HCT116 (cell line): ENCODE data around the gene RXFP2. TPM values are rescaled to one million over a fixed set of nuclear protein-coding genes. Genes with fewer than 3 reads are reported as not detected.

Experiments
- ATAC-seq: fragments of 200-7000 bp; cut with Tn5 transposase; 2 replicates; pipeline ENCODE4 v1.9.1; 2020; ENCODE audit warnings: mild to moderate bottlenecking, moderate library complexity
- BruUV-seq: library from RNA; stranded (reverse); fragments of 400-500 nt; replicated peaks from 2 replicates; lab custom pipeline; 2021; lab: Mats Ljungman, UMichigan
- CTCF ChIA-PET: fragments of 300-600 bp; sonication (Branson Sonifier 250); formaldehyde crosslinking; loops from one replicate; lab custom pipeline; 2021; ENCODE audit warnings: antibody characterized with exemption; lab: Charles Lee
- POLR2A ChIA-PET: fragments of 300-600, 350-600 bp; sonication (Branson Sonifier 250); formaldehyde crosslinking; loops from one replicate; lab custom pipeline; 2021; ENCODE audit warnings: antibody characterized with exemption; lab: Charles Lee
- RAD21 ChIA-PET, 2 experiments: fragments of 300-600 bp; sonication (Branson Sonifier 250); formaldehyde crosslinking; loops; one replicate each; lab custom pipeline; 2023; ENCODE audit warnings: low total read pairs in 2 of 2; ENCODE audit not compliant: uncharacterized antibody in 2 of 2, unreplicated experiment in 2 of 2, low non-redundant PET in 1 of 2; lab: Charles Lee
- DNase-seq: peaks from one replicate; pipeline ENCODE4 v3.0.0-alpha.2; 2010; ENCODE audit warnings: low read depth, low spot score
- H2AFZ ChIP-seq: fragments of 200-600 bp; shearing (Covaris generic), sonication (generic); 2 replicates; pipeline ENCODE4 v1.6.1; 2017; ENCODE audit warnings: low read depth, mixed run types, mixed read lengths, antibody characterized with exemption, low read length; ENCODE audit not compliant: poor library complexity, severe bottlenecking
- H3K27ac ChIP-seq: 2 replicates; pipeline ENCODE4 v1.5.1; 2012; ENCODE audit warnings: low read depth, low read length
- H3K27me3 ChIP-seq: fragments of 200-600 bp; sonication (generic); 2 replicates; pipeline ENCODE4 v1.6.1; 2016; ENCODE audit warnings: mixed run types, low read length, mixed read lengths; ENCODE audit not compliant: insufficient read depth
- H3K36me3 ChIP-seq, 2 experiments: fragments of 200-500 bp in 1 of 2; fragments of 200-600 bp in 1 of 2; sonication (Bioruptor generic) in 1 of 2; sonication (generic) in 1 of 2; 2 replicates each; pipeline versions ENCODE4 v1.5.1 to v1.6.1; 2014 to 2016; ENCODE audit warnings: low read length in 2 of 2, inconsistent platforms in 1 of 2, mixed read lengths in 1 of 2, mixed run types in 1 of 2; ENCODE audit not compliant: insufficient read depth in 2 of 2, control insufficient read depth in 1 of 2
- H3K4me1 ChIP-seq, 2 experiments: fragments of 200-600 bp in 1 of 2; sonication (generic) in 1 of 2; 2 replicates each; pipeline versions ENCODE4 v1.5.1 to v1.6.1; 2012 to 2017; ENCODE audit warnings: low read length in 2 of 2, inconsistent platforms in 1 of 2, mild to moderate bottlenecking in 1 of 2, mixed read lengths in 1 of 2, mixed run types in 1 of 2, moderate library complexity in 1 of 2; ENCODE audit not compliant: insufficient read depth in 2 of 2, control insufficient read depth in 1 of 2
- H3K4me2 ChIP-seq: fragments of 200-600 bp; sonication (generic); 2 replicates; pipeline ENCODE4 v1.6.1; 2017; ENCODE audit warnings: mixed run types, low read length, mixed read lengths
- H3K4me3 ChIP-seq, 2 experiments: fragments of 200-600 bp in 1 of 2; sonication (generic) in 1 of 2; replicated peaks in 1 of 2; 2 replicates each; pipeline ENCODE4 v1.5.1; 2011 to 2016; ENCODE audit warnings: low read length in 2 of 2, control low read depth in 1 of 2, low read depth in 1 of 2, mild to moderate bottlenecking in 1 of 2, mixed read lengths in 1 of 2, mixed run types in 1 of 2
- H3K79me2 ChIP-seq: fragments of 200-600 bp; sonication (generic); 2 replicates; pipeline ENCODE4 v1.6.1; 2017; ENCODE audit warnings: mild to moderate bottlenecking, mixed run types, low read length, moderate library complexity, mixed read lengths; ENCODE audit not compliant: insufficient read depth
- H3K9ac ChIP-seq: fragments of 200-600 bp; sonication (generic); 2 replicates; pipeline ENCODE4 v1.6.1; 2016; ENCODE audit warnings: low read length, mixed read lengths
- H3K9me2 ChIP-seq: fragments of 200-600 bp; sonication (generic), shearing (Covaris generic); 2 replicates; pipeline ENCODE4 v1.6.1; 2017; ENCODE audit warnings: mixed run types, mild to moderate bottlenecking, moderate library complexity; ENCODE audit not compliant: insufficient read depth
- H3K9me3 ChIP-seq, 2 experiments: fragments of 200-500 bp in 1 of 2; fragments of 200-600 bp in 1 of 2; sonication (Bioruptor generic) in 1 of 2; sonication (generic) in 1 of 2; 2 replicates each; pipeline ENCODE4 v1.6.1; 2014 to 2017; ENCODE audit warnings: low read length in 2 of 2, mixed read lengths in 2 of 2, inconsistent platforms in 1 of 2, low read depth in 1 of 2, mild to moderate bottlenecking in 1 of 2, mixed run types in 1 of 2, moderate library complexity in 1 of 2; ENCODE audit not compliant: control insufficient read depth in 1 of 2, insufficient read depth in 1 of 2
- H4K20me1 ChIP-seq: fragments of 200-600 bp; sonication (generic), shearing (Covaris generic); 2 replicates; pipeline ENCODE4 v1.6.1; 2017; ENCODE audit warnings: mixed run types, mild to moderate bottlenecking, moderate library complexity; ENCODE audit not compliant: insufficient read depth
- CBX3 ChIP-seq: IDR thresholded peaks from 2 replicates; pipeline ENCODE4 v1.6.1; 2012; ENCODE audit warnings: low read depth
- CEBPB ChIP-seq: IDR thresholded peaks from 2 replicates; pipeline ENCODE4 v1.6.1; 2012; ENCODE audit warnings: low read depth
- ELF1 ChIP-seq: IDR thresholded peaks from 2 replicates; pipeline ENCODE4 v1.6.1; 2012; ENCODE audit warnings: low read depth, borderline replicate concordance
- EZH2 ChIP-seq: fragments of 200-600 bp; sonication (generic); IDR thresholded peaks from 2 replicates; pipeline ENCODE4 v1.6.1; 2017; ENCODE audit warnings: antibody characterized with exemption, mixed run types
- EZH2phosphoT487 ChIP-seq: fragments of 200-600 bp; IDR thresholded peaks from 2 replicates; pipeline ENCODE4 v1.6.1; 2018; ENCODE audit warnings: antibody characterized with exemption, borderline replicate concordance
- FOSL1 ChIP-seq: IDR thresholded peaks from 2 replicates; pipeline ENCODE4 v1.6.1; 2012; ENCODE audit warnings: low read depth
- JUND ChIP-seq: IDR thresholded peaks from 2 replicates; pipeline ENCODE4 v1.6.1; 2012
- POLR2A ChIP-seq: IDR thresholded peaks from 2 replicates; pipeline ENCODE4 v1.7.0; 2011; ENCODE audit warnings: borderline replicate concordance; ENCODE audit not compliant: insufficient read depth, insufficient read length; ENCODE audit errors: extremely low read depth
- POLR2AphosphoS5 ChIP-seq: IDR thresholded peaks from 2 replicates; pipeline ENCODE4 v1.6.1; 2011; ENCODE audit warnings: mild to moderate bottlenecking, low read depth, low read length, moderate library complexity
- REST ChIP-seq: IDR thresholded peaks from 2 replicates; pipeline ENCODE4 v1.6.1; 2012; ENCODE audit warnings: low read depth
- SIN3A ChIP-seq: IDR thresholded peaks from 2 replicates; pipeline ENCODE4 v1.6.1; 2012; ENCODE audit warnings: low read depth
- SP1 ChIP-seq: IDR thresholded peaks from 2 replicates; pipeline ENCODE4 v1.6.1; 2012; ENCODE audit warnings: low read depth
- TCF7L2 ChIP-seq: IDR thresholded peaks from 2 replicates; pipeline ENCODE4 v1.7.0; 2011; ENCODE audit warnings: borderline replicate concordance, inconsistent platforms; ENCODE audit not compliant: insufficient read depth, insufficient read length; ENCODE audit errors: extremely low read depth
- YY1 ChIP-seq: IDR thresholded peaks from 2 replicates; pipeline ENCODE4 v1.6.1; 2011; ENCODE audit warnings: low read length, low read depth, moderate library complexity, mild to moderate bottlenecking; ENCODE audit not compliant: insufficient replicate concordance; ENCODE audit errors: extremely low read depth
- ZBTB33 ChIP-seq: IDR thresholded peaks from 2 replicates; pipeline ENCODE4 v1.6.1; 2011; ENCODE audit warnings: mild to moderate bottlenecking, low read length, moderate library complexity; ENCODE audit not compliant: insufficient replicate concordance; ENCODE audit errors: extremely low read depth
- ZFX ChIP-seq: fragments of 450-650 bp; IDR thresholded peaks from 2 replicates; pipeline ENCODE4 v1.6.1; 2017
- ZNF274 ChIP-seq: fragments of 200-500 bp; sonication (Bioruptor generic); IDR thresholded peaks from 2 replicates; pipeline ENCODE4 v1.6.1; 2014; ENCODE audit warnings: mild to moderate bottlenecking, low read depth, low read length, inconsistent platforms
- intact Hi-C: fragments of 100-400 bp; cut with micrococcal nuclease; formaldehyde crosslinking; loops from 2 replicates; pipeline ENCODE4 v1.10.0; 2022
- total RNA-seq: library from RNA; stranded (reverse); gene quantifications from one replicate; pipeline ENCODE4 v1.2.1, GENCODE V29; 2021; ENCODE audit not compliant: unreplicated experiment
- TF ChIP-seq, protein P1 (sequence below): IDR thresholded peaks from 2 replicates; pipeline ENCODE4 v1.6.1; 2012
- TF ChIP-seq, protein P2 (sequence below), 3 experiments: fragments of 200-600 bp in 1 of 3; sonication (generic) in 1 of 3; IDR thresholded peaks in 2 of 3; conservative IDR thresholded peaks in 1 of 3; 2 replicates each; pipeline ENCODE4 v1.5.1; 2012 to 2017; ENCODE audit warnings: low read depth in 2 of 3, low read length in 2 of 3, antibody characterized with exemption in 1 of 3, borderline replicate concordance in 1 of 3, control low read depth in 1 of 3, mild to moderate bottlenecking in 1 of 3, mixed read lengths in 1 of 3, mixed run types in 1 of 3, moderate library complexity in 1 of 3; ENCODE audit not compliant: insufficient read depth in 1 of 3

The RXFP2 gene
- total RNA-seq, 1 experiment from 2014 or later: not detected

DNA sequence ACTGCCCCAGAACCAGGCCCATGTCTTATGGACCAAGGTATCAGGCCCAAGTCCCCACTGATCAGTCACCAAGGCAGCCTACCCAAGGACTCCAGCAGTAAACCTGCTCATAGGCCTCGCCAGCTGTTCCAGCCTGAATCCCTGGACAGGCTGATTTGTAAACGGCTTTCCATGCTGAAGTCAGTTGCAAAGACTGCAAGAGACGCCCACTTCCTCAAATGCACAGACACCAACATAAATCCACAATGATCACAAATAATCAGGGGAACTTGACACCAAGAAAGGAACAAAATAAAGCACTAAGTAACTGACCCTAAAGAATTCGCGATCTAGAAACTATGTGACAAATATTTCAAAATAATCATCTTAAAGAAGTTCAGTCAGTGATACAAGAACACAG, 75.2 kb downstream of the RXFP2 start:
- ChIA-PET CTCF (no interaction called here), POLR2A (no interaction called here), RAD21 (no interaction called here)
- no peak overlapping the region for H3K27ac ChIP-seq
- H2AFZ ChIP-seq: no peak overlapping the region
- BruUV-seq: no TSS peak
- H3K9ac ChIP-seq: no peak overlapping the region
- H3K27me3 ChIP-seq: no peaks in the 10 kb centered on the region
- H3K9me2 ChIP-seq: no peaks in the 10 kb centered on the region
- H3K9me3 ChIP-seq: no peaks in the 10 kb centered on the region
- H3K79me2 ChIP-seq: no peaks in the 10 kb centered on the region
- H3K4me1 ChIP-seq: no peaks in the 10 kb centered on the region
- no peak overlapping the region for H3K4me3 ChIP-seq
- DNase-seq (no peak), ATAC-seq (no peak)
- no peak for TF ChIP-seq EZH2phosphoT487
- TF ChIP-seq ZNF274: no peak
- TF ChIP-seq ELF1: no peak
- TF ChIP-seq CBX3: no peak
- no peak for TF ChIP-seq POLR2AphosphoS5
- no peak for TF ChIP-seq ZBTB33
- no peak for TF ChIP-seq JUND
- TF ChIP-seq, protein P1, sequence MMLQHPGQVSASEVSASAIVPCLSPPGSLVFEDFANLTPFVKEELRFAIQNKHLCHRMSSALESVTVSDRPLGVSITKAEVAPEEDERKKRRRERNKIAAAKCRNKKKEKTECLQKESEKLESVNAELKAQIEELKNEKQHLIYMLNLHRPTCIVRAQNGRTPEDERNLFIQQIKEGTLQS: no peak
- TF ChIP-seq, protein P2, sequence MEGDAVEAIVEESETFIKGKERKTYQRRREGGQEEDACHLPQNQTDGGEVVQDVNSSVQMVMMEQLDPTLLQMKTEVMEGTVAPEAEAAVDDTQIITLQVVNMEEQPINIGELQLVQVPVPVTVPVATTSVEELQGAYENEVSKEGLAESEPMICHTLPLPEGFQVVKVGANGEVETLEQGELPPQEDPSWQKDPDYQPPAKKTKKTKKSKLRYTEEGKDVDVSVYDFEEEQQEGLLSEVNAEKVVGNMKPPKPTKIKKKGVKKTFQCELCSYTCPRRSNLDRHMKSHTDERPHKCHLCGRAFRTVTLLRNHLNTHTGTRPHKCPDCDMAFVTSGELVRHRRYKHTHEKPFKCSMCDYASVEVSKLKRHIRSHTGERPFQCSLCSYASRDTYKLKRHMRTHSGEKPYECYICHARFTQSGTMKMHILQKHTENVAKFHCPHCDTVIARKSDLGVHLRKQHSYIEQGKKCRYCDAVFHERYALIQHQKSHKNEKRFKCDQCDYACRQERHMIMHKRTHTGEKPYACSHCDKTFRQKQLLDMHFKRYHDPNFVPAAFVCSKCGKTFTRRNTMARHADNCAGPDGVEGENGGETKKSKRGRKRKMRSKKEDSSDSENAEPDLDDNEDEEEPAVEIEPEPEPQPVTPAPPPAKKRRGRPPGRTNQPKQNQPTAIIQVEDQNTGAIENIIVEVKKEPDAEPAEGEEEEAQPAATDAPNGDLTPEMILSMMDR (IDR thresholded peaks at IDR 0.05 in 2 of 3, conservative IDR thresholded peaks at IDR 0.05 in 1 of 3; ENCODE audit: borderline replicate concordance in 1 of 3, insufficient read depth in 1 of 3, low read depth in 2 of 3, low read length in 2 of 3): no peak
- TF ChIP-seq ZFX: no peak
- no peak for TF ChIP-seq YY1
- no peak for TF ChIP-seq REST
- TF ChIP-seq SP1: no peak
- no peak for TF ChIP-seq FOSL1
- no peak for TF ChIP-seq EZH2
- TF ChIP-seq CEBPB: no peak
- no peak for TF ChIP-seq TCF7L2
- TF ChIP-seq POLR2A: no peak
- no peak for TF ChIP-seq SIN3A
- H4K20me1 ChIP-seq: no peaks in the 10 kb centered on the region
- no peak overlapping the region for H3K4me2 ChIP-seq
- intact Hi-C loops: no loop called here
- H3K36me3 ChIP-seq: no peaks in the 10 kb centered on the region
